Epithelial cell of esophagus (primary cell): ENCODE data around the gene IL1RN.
A peak's percentile ranks its signal among the peaks of the same experiment; 100 is the strongest.

Experiments used
- DNase-seq: peaks from one replicate; pipeline ENCODE4 v3.0.0; 2010; ENCODE audit warnings: low read depth
- H3K4me3 ChIP-seq: 2 replicates; pipeline ENCODE4 v1.5.1; 2011; ENCODE audit warnings: mild to moderate bottlenecking, low read length, control low read depth
- TF ChIP-seq, protein P1 (sequence below): IDR thresholded peaks from 2 replicates; pipeline ENCODE4 v1.5.1; 2011; ENCODE audit warnings: low read depth, mild to moderate bottlenecking, low read length, control low read depth, inconsistent platforms; ENCODE audit not compliant: insufficient read depth; ENCODE audit errors: missing control alignments

The IL1RN gene

DNA sequence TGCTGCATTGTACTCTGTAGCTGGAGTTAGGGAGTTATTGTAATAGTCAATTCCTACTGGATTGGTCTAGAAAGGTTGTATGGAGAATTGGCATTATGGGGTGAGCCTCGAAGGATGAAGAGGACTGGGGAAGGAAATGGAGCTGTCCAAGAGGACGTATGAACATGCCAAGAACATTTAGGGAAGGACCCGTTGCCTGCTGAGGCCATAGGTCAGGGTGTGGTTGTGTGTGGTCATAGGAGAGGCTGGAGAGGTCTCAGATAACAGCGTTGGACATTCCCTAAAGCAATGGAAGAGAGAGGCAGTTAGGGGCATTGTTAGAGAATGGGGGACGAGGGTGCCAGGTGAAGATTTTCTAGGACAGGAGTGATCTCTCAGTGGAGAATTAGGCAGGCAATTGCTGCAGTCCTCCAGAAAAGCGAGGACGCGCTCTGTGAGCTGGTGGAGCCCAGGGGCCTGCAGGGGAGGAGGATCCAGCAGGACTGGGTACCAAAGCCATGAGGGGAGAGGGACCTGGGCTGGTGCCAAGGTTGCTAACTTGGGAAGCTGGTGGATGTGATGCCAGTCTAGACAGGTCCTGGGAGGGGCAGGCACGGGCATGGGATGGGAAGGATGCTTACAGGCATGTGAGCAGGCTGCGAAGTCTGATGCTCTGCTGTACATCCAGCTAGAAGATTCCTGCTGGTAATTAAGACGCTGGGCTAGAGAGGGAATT is 37.0 kb downstream of the IL1RN start:
- TF ChIP-seq, protein P1, sequence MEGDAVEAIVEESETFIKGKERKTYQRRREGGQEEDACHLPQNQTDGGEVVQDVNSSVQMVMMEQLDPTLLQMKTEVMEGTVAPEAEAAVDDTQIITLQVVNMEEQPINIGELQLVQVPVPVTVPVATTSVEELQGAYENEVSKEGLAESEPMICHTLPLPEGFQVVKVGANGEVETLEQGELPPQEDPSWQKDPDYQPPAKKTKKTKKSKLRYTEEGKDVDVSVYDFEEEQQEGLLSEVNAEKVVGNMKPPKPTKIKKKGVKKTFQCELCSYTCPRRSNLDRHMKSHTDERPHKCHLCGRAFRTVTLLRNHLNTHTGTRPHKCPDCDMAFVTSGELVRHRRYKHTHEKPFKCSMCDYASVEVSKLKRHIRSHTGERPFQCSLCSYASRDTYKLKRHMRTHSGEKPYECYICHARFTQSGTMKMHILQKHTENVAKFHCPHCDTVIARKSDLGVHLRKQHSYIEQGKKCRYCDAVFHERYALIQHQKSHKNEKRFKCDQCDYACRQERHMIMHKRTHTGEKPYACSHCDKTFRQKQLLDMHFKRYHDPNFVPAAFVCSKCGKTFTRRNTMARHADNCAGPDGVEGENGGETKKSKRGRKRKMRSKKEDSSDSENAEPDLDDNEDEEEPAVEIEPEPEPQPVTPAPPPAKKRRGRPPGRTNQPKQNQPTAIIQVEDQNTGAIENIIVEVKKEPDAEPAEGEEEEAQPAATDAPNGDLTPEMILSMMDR, result no peak
- DNase-seq, result peak; percentile 89
- no peak overlapping the region for H3K4me3 ChIP-seq

DNA sequence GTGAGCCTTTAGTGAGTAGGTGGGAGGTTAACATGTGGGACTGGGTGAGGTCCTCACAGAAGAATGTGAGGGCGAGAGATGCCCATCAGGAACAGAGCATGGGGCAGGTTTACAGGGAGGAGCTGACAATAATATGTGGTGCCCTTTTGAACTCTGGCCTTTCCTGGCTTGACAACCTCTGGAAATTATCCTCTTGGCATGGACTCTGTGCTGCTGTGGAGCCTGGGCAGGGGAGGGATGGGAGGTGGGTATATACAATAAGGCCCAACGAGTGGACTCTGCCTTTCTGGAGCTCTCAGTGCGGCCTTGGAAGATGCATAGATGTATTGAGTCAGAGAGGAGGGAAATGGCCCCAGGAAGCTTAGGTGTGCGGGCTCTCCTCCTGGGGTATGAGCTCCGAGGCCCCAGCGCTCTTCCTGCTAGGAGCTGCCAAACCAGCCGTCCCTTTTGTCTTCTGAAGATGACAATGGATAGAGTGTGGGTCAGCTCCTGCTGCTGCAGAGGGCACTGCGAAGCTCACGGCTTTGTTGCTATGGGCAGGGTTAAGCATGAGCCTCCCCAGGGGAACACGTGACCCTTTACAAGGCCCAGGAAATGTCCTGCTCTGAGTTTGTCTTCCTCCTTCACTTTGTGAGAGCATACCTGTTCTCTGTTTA is 37.7 kb downstream of the IL1RN start:
- TF ChIP-seq, protein P1, result no peak
- no peak overlapping the region for H3K4me3 ChIP-seq
- DNase-seq, result no peak

DNA sequence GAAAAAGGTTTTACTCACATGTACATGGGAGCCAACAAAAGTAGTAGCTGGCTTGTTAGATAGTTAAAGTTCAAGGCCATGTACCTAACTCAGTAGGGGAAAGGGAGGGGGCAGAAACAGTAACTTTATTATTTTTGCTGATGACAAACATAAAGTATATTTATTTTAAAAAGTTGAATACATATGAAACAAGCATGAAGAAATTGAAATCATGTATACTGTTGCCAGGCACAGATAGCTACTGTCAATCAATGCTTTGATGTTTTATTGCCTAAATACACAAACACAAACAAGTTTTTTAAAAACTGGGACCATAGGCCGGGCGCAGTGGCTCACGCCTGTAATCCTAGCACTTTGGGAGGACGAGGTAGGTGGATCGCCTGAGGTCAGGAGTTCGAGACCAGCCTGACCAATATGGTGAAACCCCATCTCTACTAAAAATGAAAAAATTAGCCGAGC is 38.8 kb downstream of the IL1RN start:
- TF ChIP-seq, protein P1, result no peak
- no peak for DNase-seq
- no peak overlapping the region for H3K4me3 ChIP-seq

GRCh38 chr2:113167115-113167932 is 39.9 kb downstream of the IL1RN start:
- TF ChIP-seq, protein P1, result no peak
- H3K4me3 ChIP-seq, result no peak overlapping the region
- DNase-seq, result peak; percentile 9

- H3K4me3 ChIP-seq, result no peak overlapping the region
- TF ChIP-seq, protein P1, result no peak
- no peak for DNase-seq
Measured at GRCh38 chr2:113167962-113168340, 40.6 kb downstream of the IL1RN start.

DNA sequence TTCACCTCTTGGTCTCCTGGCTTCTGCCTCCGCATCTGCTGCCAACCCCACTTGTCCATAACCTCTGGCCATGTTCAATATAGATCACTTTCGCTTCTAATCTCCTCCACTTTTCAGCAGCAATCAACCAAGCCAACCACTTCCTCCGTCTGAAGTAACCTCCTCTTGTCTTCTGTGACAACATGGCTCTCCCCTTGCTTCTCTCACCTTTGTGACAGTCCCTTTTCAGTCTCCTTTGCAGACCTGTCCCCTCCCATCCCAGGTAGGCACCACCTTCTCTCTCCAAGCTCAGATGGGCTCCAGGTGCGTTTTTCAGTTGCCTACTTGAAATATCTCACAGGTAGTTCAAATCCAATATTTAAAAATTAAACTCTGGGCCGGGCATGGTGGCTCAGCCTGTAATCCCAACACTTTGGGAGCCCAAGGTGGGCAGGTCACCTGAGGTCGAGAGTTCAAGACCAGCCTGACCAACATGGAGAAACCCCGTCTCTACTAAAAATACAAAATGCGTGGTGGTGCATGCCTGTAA is 41.7 kb downstream of the IL1RN start:
- TF ChIP-seq, protein P1, result no peak
- no peak for DNase-seq
- H3K4me3 ChIP-seq, result no peak overlapping the region
